ENCODE results near the gene SAP30L.

SAP30L gene, protein sequence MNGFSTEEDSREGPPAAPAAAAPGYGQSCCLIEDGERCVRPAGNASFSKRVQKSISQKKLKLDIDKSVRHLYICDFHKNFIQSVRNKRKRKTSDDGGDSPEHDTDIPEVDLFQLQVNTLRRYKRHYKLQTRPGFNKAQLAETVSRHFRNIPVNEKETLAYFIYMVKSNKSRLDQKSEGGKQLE

DNA sequence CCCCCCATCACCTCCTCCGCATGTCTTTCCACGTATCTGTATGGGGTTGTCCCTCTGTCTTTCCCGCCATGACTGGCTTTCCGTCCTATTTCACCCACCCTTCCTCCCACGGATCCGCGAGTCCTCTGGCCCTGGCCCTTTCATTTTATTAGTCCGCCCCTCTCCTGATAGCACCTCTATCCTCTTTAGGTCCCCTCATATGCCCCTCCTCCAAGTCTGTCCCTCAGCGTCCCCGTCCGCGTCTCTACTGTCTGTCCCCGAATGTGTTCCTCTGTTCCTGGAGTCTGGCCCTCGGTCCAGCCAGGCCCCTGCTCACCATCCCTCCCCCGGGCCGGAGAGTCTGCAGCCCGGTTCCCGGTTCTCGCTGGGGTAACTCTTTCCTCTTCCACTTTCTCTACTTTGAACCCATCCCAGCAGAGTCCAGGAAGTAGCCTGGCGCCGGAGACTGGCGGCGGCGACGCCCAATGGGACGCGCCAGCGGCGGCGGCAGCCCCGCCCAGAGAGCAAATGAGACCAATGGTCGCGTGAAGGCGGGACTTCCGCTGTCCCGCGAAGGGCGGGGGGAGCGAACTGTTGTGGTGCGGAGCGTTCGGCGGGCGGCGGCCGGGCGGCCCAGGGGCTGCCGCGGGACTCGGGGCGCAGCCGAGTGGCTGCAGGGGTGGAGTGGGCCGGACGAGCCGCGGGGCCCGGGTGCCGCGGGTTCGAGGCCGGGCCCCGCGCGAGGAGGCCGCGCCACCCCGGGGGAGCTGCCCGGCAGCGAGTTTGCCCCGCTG lies at the start of gene SAP30L:
Gene SAP30L, plus strand, starts transcription at position 576 of the 773 bp plus-strand sequence. CDS start 608 bp downstream, outside the sequence.
- TF ChIP-seq FOXP2 (optimal IDR thresholded peaks at IDR 0.05; ENCODE audit: control extremely low read depth, extremely low read length, insufficient read depth) (peak; percentile 41), POLR2AphosphoS5 (IDR thresholded peaks at IDR 0.05; ENCODE audit: borderline replicate concordance, low read depth, low read length) (peak; percentile 85), EZH2 (IDR thresholded peaks at IDR 0.05) (no peak)
- no peaks in the 10 kb centered on the region for H3K9me3 ChIP-seq (ENCODE audit: low read depth, low read length)
- H3K9ac ChIP-seq (ENCODE audit: insufficient read length) = peak within 1 kb of the TSS; percentile 75
- DNase-seq (ENCODE audit: low read depth, low spot score) = peak; percentile 61
- H3K36me3 ChIP-seq (ENCODE audit: insufficient read depth, low read length) = peaks cover 6% of the 10 kb centered on the region; the same call in 1 of the 2 replicates
- peak within 1 kb of the TSS; percentile 95 for H3K4me3 ChIP-seq
- no peak within 1 kb of the TSS for H3K27ac ChIP-seq

DNA sequence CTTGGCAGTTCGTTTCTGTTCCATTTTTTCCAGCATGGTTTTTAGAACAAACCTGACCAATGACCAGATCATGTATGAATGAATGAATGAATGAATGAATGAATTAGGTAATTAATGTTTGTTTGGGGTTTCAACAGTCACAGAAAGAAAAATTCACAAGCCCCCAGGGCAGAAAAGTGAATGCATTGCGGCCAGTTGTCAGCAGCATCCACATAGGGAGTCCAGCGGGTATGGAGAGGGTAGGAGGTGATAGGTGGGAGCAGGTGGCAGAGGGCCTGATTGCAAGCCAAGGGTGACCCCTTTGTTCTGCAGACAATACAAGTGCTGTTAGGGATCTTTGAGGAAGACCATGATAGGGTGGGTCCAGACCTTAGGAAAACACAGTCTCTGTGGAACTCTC lies 49.7 kb upstream of the SAP30L start:
- DNase-seq (ENCODE audit: low read depth, low spot score) = no peak
- TF ChIP-seq FOXP2 (optimal IDR thresholded peaks at IDR 0.05; ENCODE audit: control extremely low read depth, extremely low read length, insufficient read depth) (no peak), EZH2 (IDR thresholded peaks at IDR 0.05) (no peak), POLR2AphosphoS5 (IDR thresholded peaks at IDR 0.05; ENCODE audit: borderline replicate concordance, low read depth, low read length) (no peak)
- H3K27ac ChIP-seq = no peak overlapping the region
- H3K36me3 ChIP-seq (ENCODE audit: insufficient read depth, low read length) = no peaks in the 10 kb centered on the region
- no peak overlapping the region for H3K9ac ChIP-seq (ENCODE audit: insufficient read length)
- no peak overlapping the region for H3K4me3 ChIP-seq
- no peaks in the 10 kb centered on the region for H3K9me3 ChIP-seq (ENCODE audit: low read depth, low read length)

DNA sequence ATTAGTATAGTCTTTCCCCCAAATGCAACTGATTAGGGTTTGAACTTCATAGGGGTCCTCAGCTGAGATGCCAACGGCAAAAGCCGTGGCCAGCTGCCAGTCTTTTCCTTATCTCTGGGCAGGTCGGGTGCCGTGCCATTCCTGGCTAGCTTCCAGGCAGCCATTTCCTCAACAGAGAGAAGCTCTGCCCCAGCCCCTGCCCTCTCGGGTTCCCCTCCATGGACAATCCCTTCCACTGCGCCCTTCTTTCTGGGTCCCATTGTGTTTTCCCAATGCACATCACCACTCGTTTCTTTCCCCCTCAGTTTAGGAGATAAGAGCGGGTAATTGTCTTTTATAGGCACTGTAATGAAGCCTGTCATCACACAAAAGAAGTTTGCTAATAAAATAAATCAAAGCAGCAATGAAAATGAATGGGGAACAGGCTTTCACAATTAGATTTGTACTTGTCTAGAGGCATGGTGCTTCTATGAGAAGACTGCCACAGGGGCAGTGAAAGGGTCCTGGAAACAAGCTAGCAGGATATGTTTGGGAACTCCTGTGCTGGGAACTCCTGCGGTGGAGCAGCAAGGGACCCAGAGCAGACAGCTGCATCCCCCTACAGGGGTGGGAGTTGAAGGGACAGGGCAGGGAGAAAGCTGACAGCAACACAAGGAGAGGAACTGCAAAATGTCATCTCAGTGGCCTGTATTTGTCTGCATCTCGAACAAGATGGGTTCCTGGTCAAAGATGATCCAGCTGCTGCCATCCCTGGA lies 48.0 kb upstream of the SAP30L start:
- no peaks in the 10 kb centered on the region for H3K36me3 ChIP-seq (ENCODE audit: insufficient read depth, low read length)
- H3K9me3 ChIP-seq (ENCODE audit: low read depth, low read length) = no peaks in the 10 kb centered on the region
- H3K9ac ChIP-seq (ENCODE audit: insufficient read length) = no peak overlapping the region
- DNase-seq (ENCODE audit: low read depth, low spot score) = no peak
- TF ChIP-seq FOXP2 (optimal IDR thresholded peaks at IDR 0.05; ENCODE audit: control extremely low read depth, extremely low read length, insufficient read depth) (no peak), POLR2AphosphoS5 (IDR thresholded peaks at IDR 0.05; ENCODE audit: borderline replicate concordance, low read depth, low read length) (no peak), EZH2 (IDR thresholded peaks at IDR 0.05) (no peak)
- no peak overlapping the region for H3K27ac ChIP-seq
- H3K4me3 ChIP-seq = no peak overlapping the region

DNA sequence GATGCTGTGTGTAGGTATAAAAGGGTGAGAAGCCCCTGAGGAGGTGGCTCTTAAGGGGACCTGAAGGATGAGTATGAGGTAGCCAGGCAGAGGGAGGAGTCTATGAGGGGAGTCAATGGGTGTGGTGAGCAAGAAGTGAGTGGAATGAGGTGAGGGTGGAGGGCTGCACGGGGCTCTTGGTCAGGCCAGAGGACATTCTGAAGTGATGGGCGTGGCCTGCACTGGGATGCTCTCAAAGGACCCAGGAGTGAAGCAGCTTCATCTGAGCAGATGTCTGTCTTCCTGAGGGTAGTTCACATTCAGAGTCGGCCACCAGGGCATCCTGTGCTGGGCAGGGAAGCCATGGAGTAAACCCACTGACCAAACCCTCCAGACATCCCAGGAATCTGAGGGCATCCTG lies 45.1 kb upstream of the SAP30L start:
- H3K9me3 ChIP-seq (ENCODE audit: low read depth, low read length) = no peaks in the 10 kb centered on the region
- no peak for DNase-seq (ENCODE audit: low read depth, low spot score)
- H3K9ac ChIP-seq (ENCODE audit: insufficient read length) = no peak overlapping the region
- TF ChIP-seq FOXP2 (optimal IDR thresholded peaks at IDR 0.05; ENCODE audit: control extremely low read depth, extremely low read length, insufficient read depth) (no peak), POLR2AphosphoS5 (IDR thresholded peaks at IDR 0.05; ENCODE audit: borderline replicate concordance, low read depth, low read length) (no peak), EZH2 (IDR thresholded peaks at IDR 0.05) (no peak)
- H3K27ac ChIP-seq = no peak overlapping the region
- H3K4me3 ChIP-seq = no peak overlapping the region
- no peaks in the 10 kb centered on the region for H3K36me3 ChIP-seq (ENCODE audit: insufficient read depth, low read length)

DNA sequence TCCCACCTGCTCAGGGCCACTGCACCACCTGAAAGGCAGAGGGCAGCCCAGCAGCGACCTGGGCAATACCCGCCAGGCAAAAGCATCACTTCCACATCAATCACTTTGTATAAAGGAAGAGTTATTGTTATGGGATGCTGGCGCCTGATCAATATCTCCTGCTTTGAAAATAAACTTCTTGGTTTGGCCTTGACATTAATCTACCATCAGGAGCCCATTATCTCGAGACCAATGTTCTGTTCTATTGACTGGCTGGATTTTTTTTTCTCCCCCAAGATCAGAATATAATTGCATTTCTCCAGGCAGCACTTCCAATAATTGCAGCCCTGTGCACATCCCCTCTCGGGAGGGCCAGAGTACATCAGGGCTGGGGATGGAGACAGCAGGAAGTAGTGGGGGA lies 44.4 kb upstream of the SAP30L start:
- Histone ChIP-seq H3K27ac (no peak overlapping the region), H3K9ac (ENCODE audit: insufficient read length) (no peak overlapping the region), H3K36me3 (ENCODE audit: insufficient read depth, low read length) (no peaks in the 10 kb centered on the region), H3K9me3 (ENCODE audit: low read depth, low read length) (no peaks in the 10 kb centered on the region), H3K4me3 (no peak overlapping the region)
- no peak for DNase-seq (ENCODE audit: low read depth, low spot score)
- TF ChIP-seq POLR2AphosphoS5 (IDR thresholded peaks at IDR 0.05; ENCODE audit: borderline replicate concordance, low read depth, low read length) (no peak), FOXP2 (optimal IDR thresholded peaks at IDR 0.05; ENCODE audit: control extremely low read depth, extremely low read length, insufficient read depth) (no peak), EZH2 (IDR thresholded peaks at IDR 0.05) (no peak)

DNA sequence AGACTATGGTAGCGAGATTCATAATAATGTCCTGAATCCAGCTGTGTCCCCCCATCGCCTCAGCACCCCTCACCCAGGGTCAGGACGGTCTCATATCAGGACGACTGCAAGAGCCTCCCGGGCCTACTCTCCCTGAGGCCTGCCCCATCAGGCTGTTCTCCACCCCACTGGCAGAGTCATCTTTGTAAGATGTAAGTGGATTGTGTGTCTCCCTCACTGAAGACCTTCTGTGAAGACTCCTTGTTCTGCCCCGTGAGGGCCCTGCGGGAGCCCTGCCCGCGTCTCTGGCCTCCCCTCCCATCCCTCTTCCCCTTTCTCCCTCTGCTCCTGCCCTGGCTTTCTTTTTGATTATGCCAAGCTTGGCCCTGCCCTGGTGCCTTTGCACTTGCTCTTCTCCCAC lies 43.9 kb upstream of the SAP30L start:
- Histone ChIP-seq H3K36me3 (ENCODE audit: insufficient read depth, low read length) (no peaks in the 10 kb centered on the region), H3K9me3 (ENCODE audit: low read depth, low read length) (no peaks in the 10 kb centered on the region)
- no peak for TF ChIP-seq EZH2 (IDR thresholded peaks at IDR 0.05)
- TF ChIP-seq POLR2AphosphoS5 (IDR thresholded peaks at IDR 0.05; ENCODE audit: borderline replicate concordance, low read depth, low read length) = no peak
- TF ChIP-seq FOXP2 (optimal IDR thresholded peaks at IDR 0.05; ENCODE audit: control extremely low read depth, extremely low read length, insufficient read depth) = no peak

DNA sequence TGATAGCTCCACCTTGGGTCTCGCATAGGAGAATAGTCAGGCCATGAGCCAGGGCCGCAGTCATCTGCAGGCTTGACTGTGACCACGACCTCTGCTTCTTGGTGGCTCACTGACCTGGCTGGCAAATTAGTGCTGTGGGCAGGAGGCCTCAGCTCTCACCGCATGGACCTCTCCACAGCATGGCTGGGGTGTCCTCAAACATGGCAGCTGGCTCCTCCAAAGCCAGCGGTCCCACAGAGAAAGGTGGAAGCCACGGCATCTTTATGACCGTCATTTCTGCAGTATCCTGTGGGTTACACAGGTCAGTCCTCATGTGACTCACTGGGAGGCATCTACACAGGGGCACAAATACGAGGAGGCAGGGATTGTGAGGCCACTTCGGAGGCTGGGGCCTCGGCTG lies 43.2 kb upstream of the SAP30L start:
- no peaks in the 10 kb centered on the region for H3K36me3 ChIP-seq (ENCODE audit: insufficient read depth, low read length)
- no peak for DNase-seq (ENCODE audit: low read depth, low spot score)
- H3K4me3 ChIP-seq = no peak overlapping the region
- no peak overlapping the region for H3K27ac ChIP-seq
- H3K9me3 ChIP-seq (ENCODE audit: low read depth, low read length) = no peaks in the 10 kb centered on the region
- TF ChIP-seq POLR2AphosphoS5 (IDR thresholded peaks at IDR 0.05; ENCODE audit: borderline replicate concordance, low read depth, low read length) (no peak), EZH2 (IDR thresholded peaks at IDR 0.05) (no peak), FOXP2 (optimal IDR thresholded peaks at IDR 0.05; ENCODE audit: control extremely low read depth, extremely low read length, insufficient read depth) (no peak)
- no peak overlapping the region for H3K9ac ChIP-seq (ENCODE audit: insufficient read length)

More for the DNA sequence above, 43.9 kb upstream of the SAP30L start:
- Histone ChIP-seq H3K9ac (ENCODE audit: insufficient read length) (no peak overlapping the region), H3K4me3 (no peak overlapping the region), H3K27ac (no peak overlapping the region)
- DNase-seq (ENCODE audit: low read depth, low spot score) = no peak

DNA sequence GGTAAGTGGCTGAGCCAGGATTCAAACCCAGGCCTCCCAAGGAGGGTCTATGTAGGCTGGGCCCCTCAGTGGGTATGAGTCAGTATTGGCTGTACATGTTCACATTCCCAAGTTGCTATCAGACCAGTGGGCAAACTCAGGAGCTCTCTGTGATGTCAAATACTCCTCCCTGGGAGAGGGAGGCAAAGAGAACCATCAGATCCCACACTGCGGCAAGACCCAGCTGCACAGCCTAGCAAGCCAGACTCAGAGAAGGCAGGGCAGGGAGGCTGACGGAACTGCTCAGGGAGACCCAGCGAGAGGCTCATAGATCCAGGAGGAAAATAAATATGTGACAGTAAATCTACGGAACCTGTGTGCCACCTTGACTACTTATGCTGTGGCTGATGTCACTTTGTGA lies 42.6 kb upstream of the SAP30L start:
- no peaks in the 10 kb centered on the region for H3K9me3 ChIP-seq (ENCODE audit: low read depth, low read length)
- H3K4me3 ChIP-seq = no peak overlapping the region
- H3K9ac ChIP-seq (ENCODE audit: insufficient read length) = no peak overlapping the region
- DNase-seq (ENCODE audit: low read depth, low spot score) = no peak
- TF ChIP-seq EZH2 (IDR thresholded peaks at IDR 0.05) (no peak), FOXP2 (optimal IDR thresholded peaks at IDR 0.05; ENCODE audit: control extremely low read depth, extremely low read length, insufficient read depth) (no peak), POLR2AphosphoS5 (IDR thresholded peaks at IDR 0.05; ENCODE audit: borderline replicate concordance, low read depth, low read length) (no peak)
- H3K27ac ChIP-seq = no peak overlapping the region
- H3K36me3 ChIP-seq (ENCODE audit: insufficient read depth, low read length) = no peaks in the 10 kb centered on the region

All from SK-N-MC (cell line).